Islet of Langerhans (tissue), 1 donor: ENCODE measurements around the gene TPM2.

ENCODE experiments used
- FAIRE-seq: peaks from one replicate; lab custom pipeline; 2011; peaks lifted over from hg19 to GRCh38; lab: Jason Lieb, UNC

Gene TPM2

DNA sequence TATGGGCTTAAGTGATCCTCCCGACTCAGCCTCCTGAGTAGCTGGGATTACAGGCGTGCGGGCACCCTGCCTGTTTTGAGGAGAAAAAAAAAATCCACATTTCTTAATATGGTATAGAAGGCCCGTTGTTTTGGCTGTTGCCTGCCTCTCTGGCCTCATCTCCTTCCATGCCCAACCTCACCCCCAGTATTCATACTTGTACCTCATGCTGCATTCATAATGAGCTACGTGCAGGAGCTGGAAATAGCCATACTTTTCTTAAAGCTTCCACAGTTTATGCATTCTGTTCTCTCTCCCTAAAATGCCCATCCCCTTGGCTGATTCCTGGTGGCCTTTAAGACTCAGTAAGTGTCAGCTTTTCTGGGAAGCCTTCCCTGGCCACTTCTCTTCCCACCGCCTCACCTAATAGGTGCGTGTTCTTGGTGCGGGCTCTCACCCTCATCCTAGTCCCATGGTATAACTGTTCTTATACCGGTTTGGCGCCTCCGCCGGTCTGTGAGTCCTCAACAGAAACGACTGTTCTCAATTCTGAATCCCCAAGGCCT lies 2.1 kb upstream of the TPM2 start:
- FAIRE-seq: no peak

DNA sequence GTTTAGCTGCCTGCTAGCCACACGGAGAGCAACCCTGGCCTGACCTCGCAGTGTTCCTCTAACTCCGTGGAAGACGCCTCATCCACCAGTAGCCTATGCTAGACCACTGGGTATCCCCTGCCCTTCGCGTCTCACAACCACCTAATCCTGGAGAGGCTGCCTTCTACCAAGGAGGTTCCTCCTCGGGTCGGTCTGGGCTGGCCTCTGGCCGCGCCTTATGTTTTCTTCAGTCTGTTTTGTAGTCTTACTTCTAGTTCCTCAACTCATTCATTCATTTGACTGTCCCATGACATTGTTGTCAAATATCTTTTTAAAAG lies 1.6 kb upstream of the TPM2 start:
- no peak for FAIRE-seq

DNA sequence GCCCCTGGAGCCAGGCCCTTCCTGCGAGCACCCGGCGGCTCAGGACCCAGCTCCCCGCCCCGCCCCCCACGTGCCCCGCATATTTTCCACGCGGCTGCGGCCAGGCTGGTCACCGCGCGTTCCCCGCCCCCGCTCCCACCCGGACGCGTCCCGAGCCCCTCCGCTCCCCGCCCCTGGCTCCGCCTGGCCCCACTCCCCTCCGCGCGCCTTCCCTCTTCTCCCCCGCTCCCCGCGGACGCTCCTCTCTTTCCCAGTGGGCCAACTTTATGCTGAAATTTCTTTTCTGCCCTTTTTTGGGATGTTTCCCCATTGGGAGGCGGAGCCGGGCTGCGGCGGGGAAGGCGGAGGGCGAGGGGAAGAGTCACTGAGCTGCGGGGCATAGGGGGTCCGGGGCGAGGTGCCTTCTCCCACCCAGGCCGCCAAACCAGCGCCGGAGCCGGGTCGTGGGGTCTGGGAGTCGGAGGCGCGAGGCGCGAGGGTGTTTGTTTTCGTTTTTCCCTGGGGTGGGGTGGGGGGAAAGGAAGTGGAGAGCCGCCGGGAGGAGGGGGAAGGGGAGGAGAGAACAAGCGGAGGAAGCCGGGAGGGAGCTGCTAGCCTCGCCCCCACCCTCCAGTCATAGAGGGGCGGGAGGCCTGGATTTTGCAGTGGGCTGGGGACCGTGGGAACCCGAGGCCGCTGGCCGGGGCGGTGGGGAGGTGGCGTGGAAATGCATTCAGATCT lies 1.0 kb upstream of the TPM2 start:
- FAIRE-seq: no peak

DNA sequence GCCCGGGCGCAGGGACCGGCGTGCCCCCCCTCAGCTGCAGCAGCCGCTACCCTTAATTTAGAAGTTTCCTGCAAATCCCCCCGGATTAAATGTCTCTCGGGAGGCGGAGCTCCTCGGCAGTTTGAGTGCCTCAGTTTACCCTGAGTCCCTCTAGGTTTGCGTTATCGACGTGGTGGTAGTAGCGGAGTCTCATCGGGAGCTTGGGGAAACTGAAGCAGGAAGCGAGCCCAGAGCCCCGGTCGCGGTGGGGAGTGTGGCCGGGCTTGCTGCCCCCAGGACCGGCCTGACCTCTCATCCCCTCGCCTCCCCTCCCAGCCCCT lies 529 bp upstream of the TPM2 start:
- FAIRE-seq: no peak

DNA sequence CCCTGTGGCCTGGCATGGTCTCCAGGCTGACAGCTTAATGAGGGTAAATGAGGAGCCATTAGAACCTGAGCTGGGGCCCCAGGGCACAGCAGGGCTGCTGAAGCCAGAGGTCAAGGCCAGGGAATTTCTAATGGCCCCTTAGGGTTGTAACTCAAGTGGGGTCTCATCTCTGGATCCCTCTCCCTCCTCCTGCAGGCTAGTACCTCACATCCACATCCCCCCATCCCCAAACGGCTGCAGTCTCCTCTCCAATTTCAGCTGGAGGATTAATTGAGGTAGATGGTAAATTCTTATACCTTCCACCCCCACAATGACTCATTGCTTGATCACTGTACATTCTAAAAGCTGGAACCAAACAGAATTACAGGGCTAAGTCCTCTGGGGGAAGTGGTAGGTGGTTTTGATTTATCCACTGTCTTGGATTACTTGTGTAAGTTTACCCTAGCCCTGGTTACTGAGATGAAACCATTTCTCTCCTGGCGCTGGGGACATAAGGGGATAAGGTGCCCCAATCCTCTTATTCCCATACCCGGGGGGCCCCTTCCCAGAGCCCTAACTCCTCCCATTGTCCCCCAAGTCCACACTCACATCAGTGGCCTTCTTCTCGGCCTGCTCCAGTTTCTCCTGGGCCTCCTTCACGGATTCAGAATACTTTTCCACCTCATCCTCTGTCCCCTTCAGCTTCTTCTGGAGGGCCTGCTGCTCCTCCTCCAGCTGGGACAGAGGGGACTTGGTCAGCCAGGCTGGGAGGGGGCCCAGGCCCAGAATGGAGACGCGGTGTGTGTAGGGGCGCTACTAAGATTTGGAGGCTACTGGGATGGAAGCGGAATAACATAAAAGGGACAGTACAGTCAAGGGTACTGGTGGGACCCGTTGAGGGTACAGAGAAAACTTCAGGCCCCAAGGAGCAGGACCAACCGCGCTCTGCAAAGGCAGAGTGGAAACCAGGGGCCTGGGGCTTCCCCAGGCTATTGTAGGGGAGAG lies 875 bp downstream of the TPM2 start:
- no peak for FAIRE-seq

DNA sequence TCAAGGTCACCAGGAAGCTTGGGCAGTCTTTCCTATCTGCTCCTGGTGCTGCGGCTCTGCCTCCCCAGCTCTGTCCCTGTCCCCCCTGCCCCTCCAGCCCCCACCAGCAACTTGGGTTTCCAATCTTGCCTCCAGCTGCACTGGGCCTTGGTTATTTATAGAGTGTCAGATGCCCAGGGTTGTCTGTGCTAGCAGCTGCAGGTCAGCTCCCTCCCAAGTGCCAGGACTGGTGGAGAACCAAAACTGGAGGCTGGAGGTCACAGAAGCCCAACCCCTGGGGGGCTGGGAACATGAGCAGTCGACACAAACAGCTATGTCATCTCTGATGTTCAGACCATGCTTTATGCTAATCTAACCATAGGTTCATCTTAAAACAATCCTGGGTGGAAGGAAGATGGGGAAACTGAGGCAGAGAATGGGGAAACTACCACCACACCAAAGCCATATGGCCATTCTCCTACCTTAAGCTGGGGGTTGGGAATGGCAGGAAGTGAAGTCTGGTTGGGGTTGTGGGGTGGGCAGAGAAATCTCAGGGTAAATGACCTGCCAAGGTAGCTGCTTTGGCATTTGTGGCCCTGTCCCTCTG lies 1.7 kb downstream of the TPM2 start:
- no peak for FAIRE-seq

DNA sequence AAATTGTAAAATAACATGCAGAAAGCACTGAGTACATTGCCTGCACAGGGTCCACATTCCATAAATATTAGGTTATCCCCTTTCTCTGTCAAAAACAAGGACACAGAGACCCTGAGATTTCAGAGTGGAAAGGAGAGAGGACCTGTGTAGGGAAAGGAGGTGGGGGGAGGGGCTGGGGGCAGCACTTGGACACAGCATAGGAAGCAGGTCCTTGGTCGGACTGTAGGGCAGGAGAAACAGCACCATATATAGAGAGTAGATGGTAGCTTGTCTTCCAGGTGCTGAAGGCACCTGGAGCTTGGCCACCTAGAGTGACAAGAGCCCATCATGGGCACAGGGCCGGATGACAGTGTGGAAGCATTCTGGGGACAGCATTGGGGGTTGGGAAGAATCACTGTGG lies 2.4 kb downstream of the TPM2 start:
- no peak for FAIRE-seq

DNA sequence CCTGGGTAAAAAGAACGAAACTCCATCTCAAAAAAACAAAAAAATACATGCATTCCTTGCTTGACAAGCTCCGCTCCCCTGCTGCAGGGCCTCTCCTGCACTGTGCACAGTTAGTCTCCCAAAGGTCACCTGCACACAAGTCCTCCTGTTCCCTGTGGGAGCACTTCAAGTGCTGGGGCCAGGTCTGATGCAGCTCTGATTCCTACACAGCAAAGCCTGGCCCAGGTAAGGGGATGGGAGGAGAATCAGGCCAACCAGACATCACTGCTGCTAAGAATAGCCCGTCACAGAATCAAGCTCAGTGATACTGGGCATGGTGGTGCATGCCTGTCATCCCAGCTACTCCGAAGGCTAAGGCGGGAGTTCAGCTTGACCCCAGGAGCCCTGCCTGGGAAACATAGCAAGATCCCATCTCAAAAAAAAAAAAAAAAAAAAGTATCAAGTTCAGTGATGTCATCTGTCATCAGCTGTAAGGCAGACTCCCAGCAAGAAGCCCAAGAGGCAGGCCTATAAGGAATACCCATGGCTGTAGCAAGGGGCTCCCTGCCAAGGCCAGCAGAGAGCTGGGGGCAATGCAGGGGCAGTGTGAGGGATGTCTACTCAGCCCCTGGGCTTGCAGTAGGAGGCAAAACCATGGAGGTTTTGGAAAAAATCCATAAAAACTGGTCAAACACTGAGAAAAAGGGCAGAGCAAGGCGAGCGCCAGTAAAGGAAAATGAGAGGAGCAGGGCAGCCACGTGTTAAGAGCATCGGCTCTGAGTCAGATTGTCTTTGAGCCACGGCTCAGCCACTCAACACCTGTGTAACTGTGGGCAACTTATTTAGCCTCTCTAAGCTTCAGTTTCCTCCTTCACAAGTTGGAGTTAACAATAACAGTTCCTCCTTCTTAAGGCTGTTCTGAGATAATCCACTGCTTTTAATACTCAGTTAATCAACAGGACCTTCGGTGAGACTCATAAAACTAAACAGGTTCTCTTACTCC lies 3.2 kb downstream of the TPM2 start:
- FAIRE-seq: no peak

DNA sequence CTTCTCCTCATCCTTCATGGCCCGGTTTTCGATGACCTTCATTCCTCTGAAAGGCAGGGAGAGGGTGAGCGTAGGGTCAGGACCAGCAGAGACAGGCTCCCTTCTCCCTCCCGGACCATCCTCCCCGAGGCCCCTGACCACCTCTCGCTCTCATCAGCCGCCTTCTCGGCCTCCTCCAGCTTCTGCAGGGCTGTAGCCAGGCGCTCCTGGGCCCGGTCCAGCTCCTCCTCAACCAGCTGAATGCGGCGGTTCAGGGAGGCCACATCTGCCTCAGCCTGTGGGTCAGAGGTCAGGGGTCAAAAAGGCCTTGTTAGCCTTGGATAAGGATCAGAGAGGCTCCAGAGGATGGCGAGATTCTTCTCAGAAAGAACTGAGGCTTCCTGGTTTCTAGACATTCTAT lies 4.2 kb downstream of the TPM2 start:
- FAIRE-seq: no peak

DNA sequence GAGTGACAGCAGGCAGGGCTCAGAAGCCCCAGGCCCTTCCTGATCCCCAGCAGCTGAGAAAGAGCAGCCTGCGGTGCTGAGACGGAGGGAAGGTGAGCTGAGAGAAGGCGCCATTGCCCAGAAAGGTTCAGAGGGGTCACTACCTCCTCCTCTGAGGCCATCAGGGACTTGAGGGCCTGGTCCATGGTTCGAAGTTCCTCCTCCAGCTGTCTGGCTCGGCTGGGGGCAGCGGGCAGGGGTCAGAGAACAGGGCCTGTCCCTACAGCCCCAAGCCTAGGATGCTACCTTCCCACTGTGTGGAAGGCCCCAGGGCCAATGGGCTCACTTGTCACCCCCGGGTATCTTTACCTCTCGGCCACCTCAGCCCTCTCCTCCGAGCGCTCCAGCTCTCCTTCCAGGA lies 4.8 kb downstream of the TPM2 start:
- no peak for FAIRE-seq

DNA sequence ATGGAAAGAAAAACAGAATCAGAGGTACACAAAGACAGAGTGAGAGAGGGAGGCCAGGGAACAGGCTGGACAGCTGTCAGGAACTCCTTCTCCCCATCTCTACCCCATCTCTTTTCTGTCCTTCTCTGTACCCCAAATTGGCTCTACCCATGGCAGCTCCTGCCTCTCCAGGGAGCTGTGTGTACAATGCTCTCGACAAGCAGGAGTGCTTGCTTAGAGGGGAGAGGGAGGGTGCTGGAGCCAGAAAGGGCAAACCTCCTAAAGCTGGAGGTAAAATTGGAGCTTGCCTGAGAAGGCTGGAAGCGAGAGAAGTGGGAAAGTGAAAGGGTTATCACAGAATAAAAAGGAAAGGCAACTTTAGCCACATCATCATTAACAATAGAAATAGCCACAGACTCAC lies 6.4 kb downstream of the TPM2 start:
- no peak for FAIRE-seq

DNA sequence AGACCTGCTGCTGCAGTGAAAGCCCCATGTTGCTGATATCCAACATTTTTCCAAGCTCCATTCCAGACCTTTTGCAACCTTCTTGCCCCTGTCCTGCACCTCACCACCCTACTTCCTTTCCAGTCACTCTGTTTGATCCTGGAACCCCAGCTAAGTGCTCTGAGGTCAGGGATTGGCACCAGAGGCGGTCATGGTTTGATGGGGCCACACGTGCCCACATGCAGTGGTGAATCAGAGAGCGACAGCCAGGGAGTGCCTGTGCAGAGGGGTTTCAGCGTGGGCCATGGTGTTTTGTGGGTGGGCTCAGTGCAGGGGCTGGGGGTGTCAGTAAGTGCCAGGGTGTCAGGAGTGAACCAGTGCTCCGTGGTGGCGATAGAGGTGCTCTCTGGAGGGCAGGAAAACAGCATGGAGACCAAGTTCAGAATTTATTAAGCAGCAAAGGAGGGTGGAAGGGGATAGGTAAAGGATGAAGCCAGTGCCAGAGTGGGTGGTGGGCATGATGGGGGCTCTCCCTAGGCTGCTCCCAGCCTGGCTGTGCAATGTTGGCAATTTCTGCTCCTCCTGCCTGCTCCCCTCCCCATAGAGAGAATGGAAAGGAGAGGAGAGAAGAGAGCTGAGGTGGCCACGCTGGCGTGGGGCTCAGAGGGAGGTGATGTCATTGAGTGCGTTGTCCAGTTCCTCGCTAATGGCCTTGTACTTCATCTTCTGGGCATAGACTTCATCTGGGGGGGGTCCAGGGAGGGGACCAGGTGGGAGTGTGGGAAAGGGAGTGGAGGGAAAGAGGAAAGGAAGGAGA lies 7.0 kb downstream of the TPM2 start:
- FAIRE-seq: no peak

DNA sequence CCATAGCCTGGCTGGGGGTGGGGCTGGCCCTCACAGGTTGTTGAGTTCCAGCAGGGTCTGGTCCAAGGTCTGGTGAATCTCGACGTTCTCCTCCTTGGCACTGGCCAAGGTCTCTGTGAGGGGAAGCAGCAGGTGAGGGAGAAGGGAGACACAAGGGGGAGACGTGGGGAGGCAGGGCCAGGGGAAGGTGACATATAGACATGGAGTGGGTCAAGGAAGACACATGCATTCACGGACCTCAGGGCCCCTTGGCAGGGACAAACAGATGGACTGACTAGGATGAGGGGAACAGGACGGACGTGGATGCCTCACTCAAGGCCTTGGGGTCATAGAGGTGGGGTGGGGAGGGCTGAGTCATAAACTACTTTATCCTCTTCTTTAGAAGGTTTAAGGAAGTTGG lies 7.7 kb downstream of the TPM2 start:
- no peak for FAIRE-seq

DNA sequence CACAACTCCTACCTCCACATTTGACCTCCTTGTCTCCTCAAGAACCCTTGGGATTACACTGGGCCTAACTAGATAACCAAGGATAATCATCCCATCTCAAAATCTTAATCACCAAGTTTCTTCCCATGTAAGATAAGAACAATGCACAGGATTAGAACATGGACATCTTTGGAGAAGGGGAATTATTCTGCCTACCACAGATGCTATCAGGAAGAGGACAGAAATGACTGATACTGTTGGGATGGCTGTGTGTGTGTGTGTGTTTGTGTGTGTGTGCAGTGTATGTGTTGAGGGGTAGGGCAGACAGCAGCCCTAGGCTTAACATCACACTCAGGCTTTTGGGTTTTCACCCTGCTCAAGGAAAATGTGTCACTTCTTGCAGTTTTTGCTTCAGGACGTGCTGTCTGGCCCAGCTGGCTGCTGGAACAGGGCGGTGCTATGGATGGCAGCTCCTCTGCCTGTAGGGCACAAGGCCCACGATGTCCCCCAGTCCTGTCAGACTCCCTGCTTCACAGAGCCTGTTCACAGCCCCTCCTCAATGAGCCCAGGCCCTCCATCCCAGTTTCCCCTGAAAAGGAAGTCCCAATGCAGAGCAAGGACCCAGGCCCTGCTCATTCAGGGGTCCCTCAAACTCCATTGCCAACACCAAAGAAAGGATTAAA lies 8.3 kb downstream of the TPM2 start:
- FAIRE-seq: no peak

DNA sequence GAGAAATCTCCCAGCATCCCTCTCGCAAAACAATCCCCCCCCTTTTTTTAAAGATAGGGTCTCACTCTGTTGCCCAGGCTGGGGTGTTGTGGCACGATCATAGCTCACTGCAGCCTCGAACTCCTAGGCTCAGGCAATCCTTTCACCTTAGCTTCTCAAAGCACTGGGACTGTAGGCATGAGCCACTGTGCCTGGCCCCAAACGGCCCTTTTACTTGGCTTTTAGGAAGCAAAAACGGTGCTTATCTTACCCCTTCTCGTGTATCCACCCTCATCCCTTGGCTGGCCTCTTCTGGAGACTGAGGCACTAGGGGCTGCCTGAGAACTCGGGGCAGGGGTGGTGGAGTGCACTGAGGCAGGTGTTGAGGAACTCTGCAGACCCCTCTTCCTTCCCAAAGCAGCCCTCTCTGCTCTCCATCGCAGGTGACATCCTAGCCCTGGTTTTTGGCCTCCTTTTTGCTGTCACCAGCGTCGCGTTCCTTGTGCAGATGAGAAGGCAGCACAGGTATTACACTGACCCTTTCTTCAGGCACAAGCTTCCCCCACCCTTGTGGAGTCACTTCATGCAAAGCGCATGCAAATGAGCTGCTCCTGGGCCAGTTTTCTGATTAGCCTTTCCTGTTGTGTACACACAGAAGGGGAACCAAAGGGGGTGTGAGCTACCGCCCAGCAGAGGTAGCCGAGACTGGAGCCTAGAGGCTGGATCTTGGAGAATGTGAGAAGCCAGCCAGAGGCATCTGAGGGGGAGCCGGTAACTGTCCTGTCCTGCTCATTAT lies 9.2 kb downstream of the TPM2 start:
- FAIRE-seq: no peak

DNA sequence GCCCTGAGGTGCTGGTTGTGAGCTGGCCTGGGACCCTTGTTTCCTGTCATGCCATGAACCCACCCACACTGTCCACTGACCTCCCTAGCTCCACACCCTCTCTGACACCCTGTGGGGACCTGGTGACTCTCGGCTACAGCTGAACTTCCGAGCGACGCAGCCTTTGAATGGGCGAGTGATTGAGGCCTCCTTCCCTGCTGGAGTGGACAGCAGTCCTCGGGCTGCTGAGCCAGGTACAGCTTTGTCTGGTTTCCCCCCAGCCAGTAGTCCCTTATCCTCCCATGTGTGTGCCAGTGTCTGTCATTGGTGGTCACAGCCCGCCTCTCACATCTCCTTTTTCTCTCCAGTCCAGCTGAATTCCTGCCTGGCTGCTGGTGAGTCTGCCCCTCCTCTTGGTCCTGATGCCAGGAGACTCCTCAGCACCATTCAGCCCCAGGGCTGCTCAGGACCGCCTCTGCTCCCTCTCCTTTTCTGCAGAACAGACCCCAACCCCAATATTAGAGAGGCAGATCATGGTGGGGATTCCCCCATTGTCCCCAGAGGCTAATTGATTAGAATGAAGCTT lies 9.9 kb downstream of the TPM2 start:
- FAIRE-seq: no peak

DNA sequence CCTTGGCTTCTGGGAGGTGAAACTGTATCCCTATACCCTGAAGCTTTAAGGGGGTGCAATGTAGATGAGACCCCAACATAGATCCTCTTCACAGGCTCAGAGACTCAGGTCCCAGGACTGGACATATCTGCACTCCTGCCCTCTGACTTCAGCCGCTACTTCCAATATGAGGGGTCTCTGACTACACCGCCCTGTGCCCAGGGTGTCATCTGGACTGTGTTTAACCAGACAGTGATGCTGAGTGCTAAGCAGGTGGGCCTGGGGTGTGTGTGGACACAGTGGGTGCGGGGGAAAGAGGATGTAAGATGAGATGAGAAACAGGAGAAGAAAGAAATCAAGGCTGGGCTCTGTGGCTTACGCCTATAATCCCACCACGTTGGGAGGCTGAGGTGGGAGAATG lies 10.6 kb downstream of the TPM2 start:
- no peak for FAIRE-seq

DNA sequence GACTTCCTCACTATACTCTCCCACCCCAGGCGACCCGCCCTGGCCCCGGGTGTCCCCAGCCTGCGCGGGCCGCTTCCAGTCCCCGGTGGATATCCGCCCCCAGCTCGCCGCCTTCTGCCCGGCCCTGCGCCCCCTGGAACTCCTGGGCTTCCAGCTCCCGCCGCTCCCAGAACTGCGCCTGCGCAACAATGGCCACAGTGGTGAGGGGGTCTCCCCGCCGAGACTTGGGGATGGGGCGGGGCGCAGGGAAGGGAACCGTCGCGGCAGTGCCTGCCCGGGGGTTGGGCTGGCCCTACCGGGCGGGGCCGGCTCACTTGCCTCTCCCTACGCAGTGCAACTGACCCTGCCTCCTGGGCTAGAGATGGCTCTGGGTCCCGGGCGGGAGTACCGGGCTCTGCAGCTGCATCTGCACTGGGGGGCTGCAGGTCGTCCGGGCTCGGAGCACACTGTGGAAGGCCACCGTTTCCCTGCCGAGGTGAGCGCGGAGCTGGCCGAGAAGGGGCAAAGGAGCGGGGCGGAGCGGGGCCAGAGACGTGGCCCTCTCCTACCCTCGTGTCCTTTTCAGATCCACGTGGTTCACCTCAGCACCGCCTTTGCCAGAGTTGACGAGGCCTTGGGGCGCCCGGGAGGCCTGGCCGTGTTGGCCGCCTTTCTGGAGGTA lies 13.9 kb downstream of the TPM2 start:
- no peak for FAIRE-seq

DNA sequence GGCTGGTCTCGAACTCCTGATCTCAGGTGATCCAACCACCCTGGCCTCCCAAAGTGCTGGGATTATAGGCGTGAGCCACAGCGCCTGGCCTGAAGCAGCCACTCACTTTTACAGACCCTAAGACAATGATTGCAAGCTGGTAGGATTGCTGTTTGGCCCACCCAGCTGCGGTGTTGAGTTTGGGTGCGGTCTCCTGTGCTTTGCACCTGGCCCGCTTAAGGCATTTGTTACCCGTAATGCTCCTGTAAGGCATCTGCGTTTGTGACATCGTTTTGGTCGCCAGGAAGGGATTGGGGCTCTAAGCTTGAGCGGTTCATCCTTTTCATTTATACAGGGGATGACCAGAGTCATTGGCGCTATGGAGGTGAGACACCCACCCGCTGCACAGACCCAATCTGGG lies 14.5 kb downstream of the TPM2 start:
- no peak for FAIRE-seq
